Muscle of arm (tissue), 14 donors: ENCODE measurements around the gene EDC3. TPM values are rescaled to one million over a fixed set of nuclear protein-coding genes. Genes with fewer than 3 reads are reported as not detected.
A peak's percentile ranks its signal among the peaks of the same experiment; 100 is the strongest.
"Not testable (repeated sequence)": the region's sequence is repeated elsewhere in the genome, so short reads cannot be mapped to it uniquely, and the experiment has no call there.

Experiments
- DNase-seq: peaks from one replicate; pipeline ENCODE4 v3.0.0-alpha.2; 2013
- long read RNA-seq, 11 donors: transcript quantifications; one replicate each; lab custom pipeline, GENCODE V29; 2026
- polyA plus RNA-seq, 12 donors: library from polyadenylated mRNA; unstranded; fragments of 120-200 nt; gene quantifications; one replicate each; pipeline ENCODE4 v1.2.1, GENCODE V29; 2013; ENCODE audit not compliant: insufficient read length in 12 of 12

The EDC3 gene
- 10 to 100 TPM in 11 of 12 donors, not detected in 1; 22.2 to 53.6 (median 29.6) TPM for polyA plus RNA-seq
- long read RNA-seq, donor 1, partial matches to known transcripts: 0 of 3 reads
- long read RNA-seq, donor 1, other reads (novel, unspliced or antisense): 0 of 3 reads
- long read RNA-seq, donor 2, transcript EDC3-201 (7 exons, 3,763 nt): major isoform, 10 of 10 reads
- long read RNA-seq, donor 2, partial matches to known transcripts: 0 of 10 reads
- long read RNA-seq, donor 2, other reads (novel, unspliced or antisense): 0 of 10 reads
- long read RNA-seq, donor 3, partial matches to known transcripts: 0 of 4 reads
- long read RNA-seq, donor 3, other reads (novel, unspliced or antisense): 0 of 4 reads
- long read RNA-seq, donor 4, partial matches to known transcripts: 0 of 2 reads
- long read RNA-seq, donor 4, other reads (novel, unspliced or antisense): 0 of 2 reads
- long read RNA-seq, donor 5, transcript EDC3-201 (7 exons, 3,763 nt): major isoform, 9 of 14 reads
- long read RNA-seq, donor 5, partial matches to known transcripts: 0 of 14 reads
- long read RNA-seq, donor 5, other reads (novel, unspliced or antisense): 0 of 14 reads
- long read RNA-seq, donor 6, partial matches to known transcripts: 0 of 6 reads
- long read RNA-seq, donor 6, other reads (novel, unspliced or antisense): 0 of 6 reads
- long read RNA-seq, donor 7, transcript EDC3-201 (7 exons, 3,763 nt): major isoform, 6 of 8 reads
- long read RNA-seq, donor 7, partial matches to known transcripts: 0 of 8 reads
- long read RNA-seq, donor 7, other reads (novel, unspliced or antisense): 0 of 8 reads
- long read RNA-seq, donor 8, transcript EDC3-201 (7 exons, 3,763 nt): major isoform, 10 of 15 reads
- long read RNA-seq, donor 8, partial matches to known transcripts: 0 of 15 reads
- long read RNA-seq, donor 8, other reads (novel, unspliced or antisense): 0 of 15 reads
- long read RNA-seq, donor 9, partial matches to known transcripts: 0 of 4 reads
- long read RNA-seq, donor 9, other reads (novel, unspliced or antisense): 0 of 4 reads
- long read RNA-seq, donor 10, transcript EDC3-201 (7 exons, 3,763 nt): major isoform, 7 of 8 reads
- long read RNA-seq, donor 10, partial matches to known transcripts: 0 of 8 reads
- long read RNA-seq, donor 10, other reads (novel, unspliced or antisense): 0 of 8 reads
- long read RNA-seq, donor 11, partial matches to known transcripts: 5 of 10 reads
- long read RNA-seq, donor 11, other reads (novel, unspliced or antisense): 0 of 10 reads

GRCh38 chr15:74695597-74696397 is at the start of gene EDC3:
TSS of gene EDC3 (minus strand) at chr15:74696024. CDS start at chr15:74675124, 20,900 bp downstream.
- DNase-seq: peak; percentile 93

- DNase-seq: no peak
Measured at GRCh38 chr15:74742422-74742821, 46.6 kb upstream of the EDC3 start.

- not testable (repeated sequence) for DNase-seq
Measured at GRCh38 chr15:74738239-74738638, 42.4 kb upstream of the EDC3 start.

- DNase-seq: no peak
Measured at GRCh38 chr15:74735305-74735704, 39.5 kb upstream of the EDC3 start.

GRCh38 chr15:74733269-74733668 is 37.4 kb upstream of the EDC3 start:
- DNase-seq: no peak

- DNase-seq: no peak
Measured at GRCh38 chr15:74732846-74733245, 37.0 kb upstream of the EDC3 start.

- DNase-seq: no peak
Measured at GRCh38 chr15:74730619-74731316, 34.9 kb upstream of the EDC3 start.

GRCh38 chr15:74729372-74729771 is 33.5 kb upstream of the EDC3 start:
- not testable (repeated sequence) for DNase-seq

- DNase-seq: not testable (repeated sequence)
Measured at GRCh38 chr15:74728699-74729098, 32.9 kb upstream of the EDC3 start.

GRCh38 chr15:74727727-74728126 is 31.9 kb upstream of the EDC3 start:
- no peak for DNase-seq

GRCh38 chr15:74726774-74727164 is 30.9 kb upstream of the EDC3 start:
- DNase-seq: no peak

GRCh38 chr15:74725845-74726773 is 30.3 kb upstream of the EDC3 start:
- DNase-seq: no peak

GRCh38 chr15:74725225-74725774 is 29.5 kb upstream of the EDC3 start, which contains the start of gene CYP1A1:
TSS of gene CYP1A1 (minus strand) at chr15:74725528. CDS start at chr15:74723097, 2,431 bp downstream.
- DNase-seq: no peak

- no peak for DNase-seq
Measured at GRCh38 chr15:74724570-74725224, 28.9 kb upstream of the EDC3 start.

GRCh38 chr15:74723754-74724334 is 28.0 kb upstream of the EDC3 start:
- DNase-seq: peak; percentile 33

GRCh38 chr15:74723187-74723586 is 27.4 kb upstream of the EDC3 start:
- DNase-seq: no peak

GRCh38 chr15:74722591-74722990 is 26.8 kb upstream of the EDC3 start:
- DNase-seq: no peak

- DNase-seq: no peak
Measured at GRCh38 chr15:74716651-74717050, 20.8 kb upstream of the EDC3 start.
